ENCODE data around the gene AFAP1L2.

AFAP1L2 gene

GRCh38 chr10:114255227-114255626 is 149.1 kb downstream of the AFAP1L2 start:
- H3K27ac Mint-ChIP-seq = no peak overlapping the region
- H3K27me3 Mint-ChIP-seq (ENCODE audit: low read depth) = peaks cover 18% of the 10 kb centered on the region
- H3K9me3 Mint-ChIP-seq = peaks cover 5% of the 10 kb centered on the region
- H3K36me3 Mint-ChIP-seq (ENCODE audit: low read depth) = no peaks in the 10 kb centered on the region
- H3K4me3 Mint-ChIP-seq = no peak overlapping the region
- H3K4me1 Mint-ChIP-seq = peaks cover 35% of the 10 kb centered on the region
- no peak for TF ChIP-seq CTCF (IDR thresholded peaks at IDR 0.05; ENCODE audit: unreplicated experiment in 3 of 3)

- Mint-ChIP-seq H3K27ac (no peak overlapping the region), H3K4me1 (peaks cover 26% of the 10 kb centered on the region), H3K4me3 (no peak overlapping the region), H3K9me3 (peaks cover 5% of the 10 kb centered on the region), H3K27me3 (ENCODE audit: low read depth) (peaks cover 22% of the 10 kb centered on the region), H3K36me3 (ENCODE audit: low read depth) (no peaks in the 10 kb centered on the region)
- TF ChIP-seq CTCF (IDR thresholded peaks at IDR 0.05; ENCODE audit: unreplicated experiment in 3 of 3) = no peak
These were observed 151.4 kb downstream of the AFAP1L2 start for GRCh38 chr10:114252883-114253282.

- H3K9me3 Mint-ChIP-seq = peaks cover 5% of the 10 kb centered on the region
- no peak overlapping the region for H3K27ac Mint-ChIP-seq
- peaks cover 18% of the 10 kb centered on the region for H3K4me1 Mint-ChIP-seq
- no peaks in the 10 kb centered on the region for H3K36me3 Mint-ChIP-seq (ENCODE audit: low read depth)
- TF ChIP-seq CTCF (IDR thresholded peaks at IDR 0.05; ENCODE audit: unreplicated experiment in 3 of 3) = no peak
- H3K4me3 Mint-ChIP-seq = no peak overlapping the region
- peaks cover 22% of the 10 kb centered on the region for H3K27me3 Mint-ChIP-seq (ENCODE audit: low read depth)
These were observed 152.2 kb downstream of the AFAP1L2 start for GRCh38 chr10:114252092-114252491.

- peaks cover 11% of the 10 kb centered on the region for H3K4me1 Mint-ChIP-seq
- no peak for TF ChIP-seq CTCF (IDR thresholded peaks at IDR 0.05; ENCODE audit: unreplicated experiment in 3 of 3)
- H3K4me3 Mint-ChIP-seq = no peak overlapping the region
- H3K27ac Mint-ChIP-seq = peak overlapping the region in 1 of 3 experiments; percentile 46
- peaks cover 5% of the 10 kb centered on the region for H3K9me3 Mint-ChIP-seq
- H3K27me3 Mint-ChIP-seq (ENCODE audit: low read depth) = peaks cover 33% of the 10 kb centered on the region
- H3K36me3 Mint-ChIP-seq (ENCODE audit: low read depth) = no peaks in the 10 kb centered on the region
These were observed 153.6 kb downstream of the AFAP1L2 start for GRCh38 chr10:114250716-114251115.

- TF ChIP-seq CTCF (IDR thresholded peaks at IDR 0.05; ENCODE audit: unreplicated experiment in 3 of 3) = no peak
- Mint-ChIP-seq H3K4me3 (no peak overlapping the region), H3K27me3 (ENCODE audit: low read depth) (peaks cover 37% of the 10 kb centered on the region)
These were observed 154.1 kb downstream of the AFAP1L2 start for GRCh38 chr10:114250236-114250635.

GRCh38 chr10:114246679-114247305 is 157.5 kb downstream of the AFAP1L2 start:
- peaks cover 60% of the 10 kb centered on the region for H3K27me3 Mint-ChIP-seq (ENCODE audit: low read depth)
- no peaks in the 10 kb centered on the region for H3K9me3 Mint-ChIP-seq
- H3K4me1 Mint-ChIP-seq = peaks cover 12% of the 10 kb centered on the region
- no peaks in the 10 kb centered on the region for H3K36me3 Mint-ChIP-seq (ENCODE audit: low read depth)
- no peak for TF ChIP-seq CTCF (IDR thresholded peaks at IDR 0.05; ENCODE audit: unreplicated experiment in 3 of 3)
- no peak overlapping the region for H3K4me3 Mint-ChIP-seq
- no peak overlapping the region for H3K27ac Mint-ChIP-seq

More at GRCh38 chr10:114250236-114250635, 154.1 kb downstream of the AFAP1L2 start:
- H3K27ac Mint-ChIP-seq = no peak overlapping the region
- no peaks in the 10 kb centered on the region for H3K36me3 Mint-ChIP-seq (ENCODE audit: low read depth)
- peaks cover 8% of the 10 kb centered on the region for H3K4me1 Mint-ChIP-seq
- peaks cover 5% of the 10 kb centered on the region for H3K9me3 Mint-ChIP-seq

All from nephron (organoid).